Vagina (tissue), 2 donors: ENCODE measurements around the gene RNASET2.

Experiments
- CTCF ChIP-seq, 3 experiments: fragments of 450-650 bp in 2 of 3; fragments of 200-600 bp in 1 of 3; sonication (generic) in 1 of 3; IDR thresholded peaks; one replicate each; pipeline ENCODE4 v1.5.1; 2017 to 2019; ENCODE audit warnings: antibody characterized with exemption in 3 of 3, mild to moderate bottlenecking in 2 of 3, moderate library complexity in 2 of 3
- POLR2A ChIP-seq, 2 donors: fragments of 450-650 bp; IDR thresholded peaks; one replicate each; pipeline ENCODE4 v1.6.1; 2017; ENCODE audit warnings: antibody characterized with exemption in 2 of 2, mild to moderate bottlenecking in 2 of 2, moderate library complexity in 2 of 2

- TF ChIP-seq POLR2A (IDR thresholded peaks at IDR 0.05), result no peak
- TF ChIP-seq CTCF (IDR thresholded peaks at IDR 0.05), result no peak
Measured at GRCh38 chr6:166907871-166908806, 48.2 kb downstream of the RNASET2 start.
